Measurements from ENCODE around the gene FIBCD1.

The FIBCD1 gene

GRCh38 chr9:130874783-130875182 lies 64.3 kb downstream of the FIBCD1 start:
- no peak for DNase-seq

- no peak for DNase-seq
Observed at GRCh38 chr9:130873966-130874365, 65.1 kb downstream of the FIBCD1 start.

GRCh38 chr9:130872912-130873503 lies 66.0 kb downstream of the FIBCD1 start:
- DNase-seq, result no peak

- DNase-seq, result no peak
Observed at GRCh38 chr9:130872508-130872907, 66.5 kb downstream of the FIBCD1 start.

GRCh38 chr9:130872093-130872492 lies 67.0 kb downstream of the FIBCD1 start:
- DNase-seq, result no peak

GRCh38 chr9:130871395-130872062 lies 67.5 kb downstream of the FIBCD1 start:
- no peak for DNase-seq

- no peak for DNase-seq
Observed at GRCh38 chr9:130870491-130871381, 68.3 kb downstream of the FIBCD1 start.

- DNase-seq, result no peak
Observed at GRCh38 chr9:130869250-130869649, 69.8 kb downstream of the FIBCD1 start.

- no peak for DNase-seq
Observed at GRCh38 chr9:130868230-130868629, 70.8 kb downstream of the FIBCD1 start.

GRCh38 chr9:130867556-130867955 lies 71.5 kb downstream of the FIBCD1 start:
- no peak for DNase-seq

- peak; percentile 52 for DNase-seq
Observed at GRCh38 chr9:130866474-130866965, 72.5 kb downstream of the FIBCD1 start.

GRCh38 chr9:130865921-130866320 lies 73.1 kb downstream of the FIBCD1 start:
- no peak for DNase-seq

GRCh38 chr9:130864541-130864940 lies 74.5 kb downstream of the FIBCD1 start:
- DNase-seq, result no peak

GRCh38 chr9:130862747-130863146 lies 76.3 kb downstream of the FIBCD1 start:
- no peak for DNase-seq

GRCh38 chr9:130862217-130862616 lies 76.8 kb downstream of the FIBCD1 start:
- no peak for DNase-seq

GRCh38 chr9:130861372-130862180 lies 77.5 kb downstream of the FIBCD1 start:
- no peak for DNase-seq

- peak; percentile 95 for DNase-seq
Observed at GRCh38 chr9:130860458-130861316, 78.4 kb downstream of the FIBCD1 start.

- no peak for DNase-seq
Observed at GRCh38 chr9:130858739-130859705, 80.0 kb downstream of the FIBCD1 start.

GRCh38 chr9:130857864-130858738 lies 80.9 kb downstream of the FIBCD1 start:
- peak; percentile 32 for DNase-seq
